ENCODE measurements around the gene MGST3.
"Not testable (repeated sequence)": the region's sequence is repeated elsewhere in the genome, so short reads cannot be mapped to it uniquely, and the experiment has no call there.

The MGST3 gene

DNA sequence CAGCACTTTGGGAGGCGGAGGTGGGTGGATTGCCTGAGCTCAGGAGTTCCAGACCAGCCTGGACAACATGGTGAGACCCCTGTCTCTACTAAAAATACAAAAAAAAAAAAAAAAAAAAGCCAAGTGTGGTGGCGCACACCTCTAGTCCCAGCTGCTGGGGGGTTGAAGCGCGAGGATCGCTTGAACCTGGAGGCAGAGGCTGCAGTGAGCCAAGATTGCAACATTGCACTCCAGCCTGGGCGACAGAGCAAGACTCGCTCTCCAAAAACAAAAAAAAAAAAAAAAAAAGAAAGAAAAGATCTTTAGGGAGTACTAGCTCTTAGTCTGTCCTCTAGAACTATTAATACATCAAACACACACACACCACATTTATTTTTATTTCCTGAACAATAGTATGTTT, 70.9 kb downstream of the MGST3 start:
- not testable (repeated sequence) for DNase-seq

GRCh38 chr1:165703648-165704047, 72.6 kb downstream of the MGST3 start:
- DNase-seq = no peak
